Measurements from ENCODE around the gene CCDC191. TPM values are rescaled to one million over a fixed set of nuclear protein-coding genes. Genes with fewer than 3 reads are reported as not detected.

The CCDC191 gene
- total and polyA plus RNA-seq, 2 of the 4 experiments (the other 2 are of a cell fraction), result 0.72 to 1.1 TPM

- Histone ChIP-seq H3K14ac (replicated peaks; ENCODE audit: low read depth, low read length) (no peak overlapping the region), H3K4me1 (ENCODE audit: control insufficient read depth, insufficient read depth, low read length) (0 out of 2 replicates have a peak, but pooled peaks cover 1% of the 10 kb centered on the region), H3K4me2 (ENCODE audit: low read depth, low read length) (no peak overlapping the region), H3K9me3 (ENCODE audit: control insufficient read depth, insufficient read depth, low read length) (no peaks in the 10 kb centered on the region), H3K18ac (ENCODE audit: low read depth, low read length) (no peak overlapping the region), H4K91ac (ENCODE audit: insufficient read depth, low read depth, low read length) (no peak overlapping the region), H3K36me3 (ENCODE audit: control insufficient read depth, insufficient read depth, low read length) (no peaks in the 10 kb centered on the region), H3K9ac (ENCODE audit: low read depth, low read length) (no peak overlapping the region), H4K8ac (ENCODE audit: low read depth in 2 of 2, low read length in 2 of 2) (no peak overlapping the region), H3K4ac (ENCODE audit: low read depth, low read length) (no peak overlapping the region), H3K23ac (ENCODE audit: low read depth, low read length) (no peak overlapping the region), H3K9me1 (ENCODE audit: insufficient read depth, low read length) (0 out of 2 replicates have a peak, but pooled peaks cover under 1% of the 10 kb centered on the region), H2AFZ (replicated peaks; ENCODE audit: low read length, poor library complexity) (no peak overlapping the region), H2BK120ac (ENCODE audit: low read depth, low read length) (no peak overlapping the region), H4K5ac (ENCODE audit: low read depth, low read length) (no peak overlapping the region), H4K20me1 (ENCODE audit: insufficient read depth, low read length) (no peaks in the 10 kb centered on the region), H3K56ac (ENCODE audit: extremely low read depth, insufficient read depth, low read length) (no peak overlapping the region), H2BK15ac (ENCODE audit: low read depth, low read length) (no peak overlapping the region), H2BK5ac (ENCODE audit: low read depth, low read length, poor library complexity, severe bottlenecking) (no peak overlapping the region), H2BK20ac (ENCODE audit: low read depth, low read length) (no peak overlapping the region), H2AK9ac (replicated peaks; ENCODE audit: low read depth, low read length, poor library complexity) (no peak overlapping the region), H3K27me3 (ENCODE audit: control insufficient read depth, insufficient read depth, low read length) (no peaks in the 10 kb centered on the region), H3K79me1 (ENCODE audit: low read depth in 1 of 2, low read length in 2 of 2) (no peaks in the 10 kb centered on the region), H3K27ac (ENCODE audit: insufficient read depth, low read length) (no peak overlapping the region), H2AK5ac (ENCODE audit: low read depth, low read length) (no peak overlapping the region), H3K4me3 (ENCODE audit: insufficient read depth, low read depth, low read length) (no peak overlapping the region)
- WGBS, 2 experiments (ENCODE audit: extremely low coverage in 2 of 2, insufficient read length in 1 of 2), result no CpG with 5 or more reads among the region's 4 CpGs
- POLR2A ChIA-PET (ENCODE audit: unreplicated experiment), result no interaction called here
- ATAC-seq (ENCODE audit: low read depth) (no peak), DNase-seq (peak; percentile 1)
- in situ Hi-C loops (cut with MboI; ENCODE audit: low sequenced_read_pairs) (no loop called here), intact Hi-C loops (cut with micrococcal nuclease) (no loop called here), dilution Hi-C loops (cut with HindIII; ENCODE audit: low sequenced_read_pairs, unreplicated experiment) (no loop called here)
- BruUV-seq (replicated peaks), result no TSS peak
- CTCF ChIA-PET, result interaction anchor here (0.6 kb wide), 1 partner anchor 707 kb away, joined by 3 read pairs; no protein-coding TSS in a partner anchor
- TF ChIP-seq MAFK (IDR thresholded peaks at IDR 0.05; ENCODE audit: low read depth, low read length) (no peak), RFX5 (IDR thresholded peaks at IDR 0.05; ENCODE audit: low read depth, low read length) (no peak), MAZ (IDR thresholded peaks at IDR 0.05; ENCODE audit: borderline replicate concordance, low read depth, low read length) (no peak), MXI1 (IDR thresholded peaks at IDR 0.05; ENCODE audit: borderline replicate concordance, low read depth, low read length) (no peak), USF2 (IDR thresholded peaks at IDR 0.05; ENCODE audit: low read depth, low read length) (no peak), FOS (IDR thresholded peaks at IDR 0.05; ENCODE audit: low read depth, low read length) (no peak), NFE2L2 (IDR thresholded peaks at IDR 0.05; ENCODE audit: low read depth, low read length) (no peak), BHLHE40 (IDR thresholded peaks at IDR 0.05; ENCODE audit: low read depth, low read length) (no peak), POLR2A (IDR thresholded peaks at IDR 0.05; ENCODE audit: low read depth, low read length) (no peak), CEBPB (IDR thresholded peaks at IDR 0.05; ENCODE audit: low read depth, low read length) (no peak), RAD21 (IDR thresholded peaks at IDR 0.05; ENCODE audit: low read length) (no peak), CHD1 (IDR thresholded peaks at IDR 0.05; ENCODE audit: low read depth, low read length) (no peak), SMC3 (IDR thresholded peaks at IDR 0.05; ENCODE audit: low read depth, low read length) (no peak), RCOR1 (IDR thresholded peaks at IDR 0.05; ENCODE audit: insufficient replicate concordance, low read length) (no peak)
- TF ChIP-seq, protein P1, sequence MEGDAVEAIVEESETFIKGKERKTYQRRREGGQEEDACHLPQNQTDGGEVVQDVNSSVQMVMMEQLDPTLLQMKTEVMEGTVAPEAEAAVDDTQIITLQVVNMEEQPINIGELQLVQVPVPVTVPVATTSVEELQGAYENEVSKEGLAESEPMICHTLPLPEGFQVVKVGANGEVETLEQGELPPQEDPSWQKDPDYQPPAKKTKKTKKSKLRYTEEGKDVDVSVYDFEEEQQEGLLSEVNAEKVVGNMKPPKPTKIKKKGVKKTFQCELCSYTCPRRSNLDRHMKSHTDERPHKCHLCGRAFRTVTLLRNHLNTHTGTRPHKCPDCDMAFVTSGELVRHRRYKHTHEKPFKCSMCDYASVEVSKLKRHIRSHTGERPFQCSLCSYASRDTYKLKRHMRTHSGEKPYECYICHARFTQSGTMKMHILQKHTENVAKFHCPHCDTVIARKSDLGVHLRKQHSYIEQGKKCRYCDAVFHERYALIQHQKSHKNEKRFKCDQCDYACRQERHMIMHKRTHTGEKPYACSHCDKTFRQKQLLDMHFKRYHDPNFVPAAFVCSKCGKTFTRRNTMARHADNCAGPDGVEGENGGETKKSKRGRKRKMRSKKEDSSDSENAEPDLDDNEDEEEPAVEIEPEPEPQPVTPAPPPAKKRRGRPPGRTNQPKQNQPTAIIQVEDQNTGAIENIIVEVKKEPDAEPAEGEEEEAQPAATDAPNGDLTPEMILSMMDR (conservative IDR thresholded peaks at IDR 0.05; ENCODE audit: low read depth, low read length), result no peak
- TF ChIP-seq, protein P2, sequence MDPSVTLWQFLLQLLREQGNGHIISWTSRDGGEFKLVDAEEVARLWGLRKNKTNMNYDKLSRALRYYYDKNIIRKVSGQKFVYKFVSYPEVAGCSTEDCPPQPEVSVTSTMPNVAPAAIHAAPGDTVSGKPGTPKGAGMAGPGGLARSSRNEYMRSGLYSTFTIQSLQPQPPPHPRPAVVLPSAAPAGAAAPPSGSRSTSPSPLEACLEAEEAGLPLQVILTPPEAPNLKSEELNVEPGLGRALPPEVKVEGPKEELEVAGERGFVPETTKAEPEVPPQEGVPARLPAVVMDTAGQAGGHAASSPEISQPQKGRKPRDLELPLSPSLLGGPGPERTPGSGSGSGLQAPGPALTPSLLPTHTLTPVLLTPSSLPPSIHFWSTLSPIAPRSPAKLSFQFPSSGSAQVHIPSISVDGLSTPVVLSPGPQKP (IDR thresholded peaks at IDR 0.05; ENCODE audit: borderline replicate concordance, low read depth, low read length), result no peak
Observed at GRCh38 chr3:114022145-114022802, 34.1 kb downstream of the CCDC191 start.
